IPS DF 6.9 (cell line): Measurements from ENCODE around the gene TNFRSF8.
A peak's percentile ranks its signal among the peaks of the same experiment; 100 is the strongest.

Experiments
- DNase-seq: peaks from one replicate; pipeline ENCODE4 v3.0.0-alpha.2; 2013; ENCODE audit warnings: low read depth, low spot score
- H3K27ac ChIP-seq: one replicate; pipeline ENCODE4 v1.5.1; 2013; ENCODE audit warnings: low read length, control low read depth
- H3K27me3 ChIP-seq: 2 replicates; pipeline ENCODE4 v1.6.1; 2013; ENCODE audit warnings: mild to moderate bottlenecking, low read length; ENCODE audit not compliant: control insufficient read depth, insufficient read depth
- H3K36me3 ChIP-seq: 2 replicates; pipeline ENCODE4 v1.6.1; 2013; ENCODE audit warnings: low read length; ENCODE audit not compliant: control insufficient read depth, insufficient read depth
- H3K4me1 ChIP-seq: 2 replicates; pipeline ENCODE4 v1.6.1; 2013; ENCODE audit warnings: low read length; ENCODE audit not compliant: control insufficient read depth, insufficient read depth
- H3K4me3 ChIP-seq: 2 replicates; pipeline ENCODE4 v1.5.1; 2013; ENCODE audit warnings: mild to moderate bottlenecking, low read length
- H3K9me3 ChIP-seq: 2 replicates; pipeline ENCODE4 v1.6.1; 2013; ENCODE audit warnings: low read length, inconsistent platforms; ENCODE audit not compliant: control insufficient read depth, insufficient read depth
- WGBS: extraction: QIAGEN DNeasy Blood & Tissue Kit; methylation state at CpG from one replicate; pipeline ENCODE4 v1.1.7; 2013; ENCODE audit warnings: mixed read lengths, missing lambda C conversion rate; ENCODE audit not compliant: insufficient read length, insufficient coverage; 5-methylcytosine and 5-hydroxymethylcytosine counted together

TNFRSF8 gene

DNA sequence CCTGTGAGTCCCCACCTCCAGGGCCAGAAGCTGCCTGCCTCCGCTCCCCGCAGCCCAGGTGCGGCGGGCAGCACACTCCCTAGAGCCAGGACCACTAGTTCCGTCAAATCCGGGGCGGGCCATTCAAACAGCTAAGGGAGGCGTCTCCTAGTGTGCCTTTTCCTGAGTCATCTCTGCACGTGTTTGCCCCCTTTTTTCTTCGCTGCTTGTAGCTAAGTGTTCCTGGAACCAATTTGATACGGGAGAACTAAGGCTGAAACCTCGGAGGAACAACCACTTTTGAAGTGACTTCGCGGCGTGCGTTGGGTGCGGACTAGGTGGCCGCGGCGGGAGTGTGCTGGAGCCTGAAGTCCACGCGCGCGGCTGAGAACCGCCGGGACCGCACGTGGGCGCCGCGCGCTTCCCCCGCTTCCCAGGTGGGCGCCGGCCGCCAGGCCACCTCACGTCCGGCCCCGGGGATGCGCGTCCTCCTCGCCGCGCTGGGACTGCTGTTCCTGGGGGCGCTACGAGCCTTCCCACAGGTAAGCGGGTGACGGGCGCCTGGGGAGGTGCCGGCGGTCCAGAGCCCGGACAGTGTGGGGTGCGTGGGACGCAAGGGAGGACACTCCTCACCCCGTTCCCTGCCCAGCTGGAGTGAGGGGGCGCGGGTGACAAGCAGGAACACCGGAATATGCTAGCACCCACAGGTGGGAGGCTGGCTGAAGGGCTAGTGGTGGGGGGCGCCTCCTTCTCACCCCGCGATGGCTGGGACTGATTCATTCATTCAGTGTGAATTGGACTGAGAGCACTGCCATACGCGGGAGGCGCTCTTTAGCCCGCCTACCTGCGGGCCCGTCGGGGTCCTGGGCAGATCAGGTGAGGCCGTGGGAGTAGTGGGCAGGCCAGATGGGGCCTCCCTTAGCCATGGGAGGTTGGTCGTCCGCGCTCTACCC lies at the start of gene TNFRSF8:
TNFRSF8 (plus strand) TSS at position 163 of the 932 bp plus-strand sequence; CDS start at position 459, 296 bp downstream.
- Histone ChIP-seq H3K4me3 (peak within 1 kb of the TSS; percentile 35; the same call in 1 of the 2 replicates), H3K27me3 (no peaks in the 10 kb centered on the region), H3K4me1 (peaks cover 8% of the 10 kb centered on the region), H3K36me3 (no peaks in the 10 kb centered on the region), H3K9me3 (no peaks in the 10 kb centered on the region), H3K27ac (no peak within 1 kb of the TSS)
- WGBS = no CpG with 5 or more reads among the region's 72 CpGs
- DNase-seq = no peak

DNA sequence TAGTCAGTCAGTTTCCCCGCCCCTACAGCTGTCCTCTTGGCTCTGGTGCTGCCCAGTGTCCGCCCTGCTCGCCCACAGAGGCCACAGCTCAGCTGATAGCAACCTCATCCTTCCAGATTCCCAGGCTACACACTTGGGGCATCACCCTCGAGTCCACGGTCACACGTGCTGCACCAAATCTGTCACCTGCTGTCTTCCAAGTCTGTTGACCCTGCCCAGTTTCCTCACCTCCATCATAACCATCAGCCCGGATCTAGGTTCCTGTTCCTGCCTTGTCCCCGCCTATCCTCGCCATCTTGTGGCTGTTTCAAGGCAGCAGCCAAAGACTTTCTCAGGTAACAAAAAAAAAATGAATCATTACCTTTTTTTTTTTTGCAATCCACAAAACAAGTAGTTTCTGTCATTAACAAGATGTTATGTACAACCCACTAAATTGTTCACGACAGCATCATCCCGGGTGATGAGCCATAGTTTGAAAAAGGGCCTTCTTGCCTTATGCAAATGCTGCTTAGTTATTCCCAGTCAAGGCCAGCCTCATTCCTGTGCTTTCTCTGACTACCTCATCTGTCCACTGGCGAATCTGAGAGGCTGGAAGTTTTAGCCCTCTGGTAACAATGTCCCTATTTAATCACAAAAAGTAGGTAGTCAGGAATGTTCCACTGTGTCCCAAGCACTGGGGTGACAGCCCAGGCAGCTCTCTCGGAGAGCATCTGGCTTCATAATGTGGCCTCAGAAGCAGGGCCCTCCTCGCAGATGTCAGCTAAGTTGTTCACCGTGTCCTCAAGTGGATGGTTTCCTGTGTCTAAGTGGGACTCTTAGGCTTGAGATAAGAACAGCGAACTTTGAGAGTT lies 48.7 kb upstream of the TNFRSF8 start:
- H3K27me3 ChIP-seq = no peaks in the 10 kb centered on the region
- H3K9me3 ChIP-seq = no peaks in the 10 kb centered on the region
- H3K36me3 ChIP-seq = peaks cover 24% of the 10 kb centered on the region
- no peak overlapping the region for H3K4me3 ChIP-seq
- WGBS = no CpG with 5 or more reads among the region's 16 CpGs
- H3K27ac ChIP-seq = no peak overlapping the region
- no peak for DNase-seq
- H3K4me1 ChIP-seq = no peaks in the 10 kb centered on the region

DNA sequence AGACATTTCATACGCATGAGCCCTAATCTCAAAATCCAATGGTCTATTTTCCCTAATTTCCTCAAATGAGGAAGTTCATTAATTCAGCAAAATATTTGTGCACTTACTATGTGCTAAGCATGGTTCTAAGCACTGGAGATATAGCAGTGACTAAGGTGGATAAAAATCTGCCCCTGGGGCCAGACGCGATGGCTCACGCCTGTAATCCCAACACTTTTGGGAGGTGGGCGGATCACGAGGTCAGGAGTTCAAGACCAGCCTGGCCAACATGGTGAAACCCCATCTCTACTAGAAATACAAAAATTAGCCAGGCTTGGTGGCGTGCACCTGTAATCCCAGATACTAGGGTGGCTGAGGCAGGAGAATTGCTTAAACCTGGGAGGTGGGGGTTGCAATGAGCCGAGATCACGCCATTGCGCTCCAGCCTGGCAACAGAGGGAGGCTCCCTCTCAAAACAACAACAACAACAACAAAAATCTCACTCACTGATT lies 48.1 kb upstream of the TNFRSF8 start:
- Histone ChIP-seq H3K9me3 (no peaks in the 10 kb centered on the region), H3K4me3 (no peak overlapping the region), H3K27me3 (no peaks in the 10 kb centered on the region), H3K4me1 (no peaks in the 10 kb centered on the region), H3K27ac (no peak overlapping the region), H3K36me3 (peaks cover 19% of the 10 kb centered on the region)
- DNase-seq = no peak
- no CpG with 5 or more reads among the region's 10 CpGs for WGBS

DNA sequence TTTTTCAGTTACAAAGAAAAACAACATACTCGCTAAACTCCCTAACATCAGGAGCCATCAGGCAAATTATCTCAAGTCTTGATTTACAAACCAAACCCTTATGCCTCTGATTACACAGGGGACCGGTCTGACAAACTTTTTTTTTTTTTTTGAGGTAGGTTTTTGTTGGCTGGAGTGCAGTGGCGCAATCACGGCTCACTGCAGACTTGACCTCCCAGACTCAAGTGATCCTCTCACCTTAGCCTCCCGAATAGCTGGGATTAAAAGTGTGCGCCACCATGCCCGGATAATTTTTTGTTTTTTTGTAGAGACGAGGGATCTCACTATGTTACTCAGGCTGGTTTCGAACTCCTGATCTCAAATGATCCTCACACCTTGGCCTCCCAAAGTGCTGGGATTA lies 47.6 kb upstream of the TNFRSF8 start:
- Histone ChIP-seq H3K9me3 (no peaks in the 10 kb centered on the region), H3K27ac (no peak overlapping the region), H3K27me3 (no peaks in the 10 kb centered on the region), H3K4me3 (no peak overlapping the region), H3K36me3 (peaks cover 16% of the 10 kb centered on the region), H3K4me1 (no peaks in the 10 kb centered on the region)
- 100% methylated on average over 1 of the region's 9 CpGs for WGBS
- DNase-seq = no peak

DNA sequence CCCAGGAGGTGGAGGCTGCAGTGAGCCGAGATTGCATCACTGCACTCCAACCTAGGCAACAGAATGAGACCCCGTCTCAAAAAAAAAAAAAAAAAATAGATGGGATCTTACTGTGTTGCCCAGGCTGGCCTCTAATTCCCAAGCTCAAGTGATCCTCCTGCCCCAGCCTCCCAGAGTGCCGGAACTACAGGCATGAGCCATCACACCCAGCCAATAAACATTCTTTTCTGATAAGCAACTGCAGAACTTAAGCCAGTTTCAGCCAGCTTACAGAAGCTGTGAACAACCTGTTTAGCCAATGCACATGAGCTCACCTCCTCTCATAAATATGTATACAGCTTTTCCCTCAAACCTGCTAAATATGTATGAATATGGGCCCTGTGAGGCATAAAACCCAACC lies 46.9 kb upstream of the TNFRSF8 start:
- H3K27ac ChIP-seq = no peak overlapping the region
- DNase-seq = no peak
- H3K4me3 ChIP-seq = no peak overlapping the region
- H3K4me1 ChIP-seq = no peaks in the 10 kb centered on the region
- peaks cover 13% of the 10 kb centered on the region for H3K36me3 ChIP-seq
- WGBS = no CpG with 5 or more reads among the region's 3 CpGs
- H3K27me3 ChIP-seq = no peaks in the 10 kb centered on the region
- no peaks in the 10 kb centered on the region for H3K9me3 ChIP-seq

DNA sequence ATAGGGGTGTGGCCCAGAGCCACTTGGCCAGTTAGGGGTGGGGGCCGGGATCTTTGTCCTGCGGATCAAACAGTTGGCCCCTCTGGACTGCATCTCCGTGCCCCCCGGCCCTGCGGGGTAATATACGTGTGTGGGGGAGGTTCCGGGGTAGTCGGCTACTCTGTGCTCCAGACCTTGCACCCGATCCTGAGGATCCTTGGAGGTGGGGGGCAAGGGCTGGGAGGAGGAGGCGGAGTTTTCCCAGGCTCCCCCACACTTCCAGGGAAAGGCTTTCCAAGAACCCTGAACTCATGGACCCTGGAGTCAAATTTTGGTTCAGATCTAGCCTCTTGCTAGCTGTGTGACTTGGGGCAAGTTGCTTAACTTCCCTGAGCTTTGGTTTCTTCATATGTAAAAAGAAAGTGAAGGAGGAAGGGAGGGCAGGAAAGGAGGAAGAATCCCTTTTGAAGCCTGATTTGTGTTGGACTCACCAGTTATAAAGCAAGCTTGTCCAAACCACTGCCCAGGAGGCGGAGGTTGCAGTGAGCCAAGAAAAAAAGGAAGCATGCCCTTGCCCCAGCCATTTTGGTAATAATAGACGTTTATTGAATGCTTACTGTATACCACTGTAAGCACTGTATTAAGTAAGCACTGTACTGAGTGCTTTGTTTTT lies 43.1 kb upstream of the TNFRSF8 start:
- H3K9me3 ChIP-seq = no peaks in the 10 kb centered on the region
- peak overlapping the region; percentile 78 for H3K4me3 ChIP-seq
- no peak for DNase-seq
- H3K27ac ChIP-seq = no peak overlapping the region
- no CpG with 5 or more reads among the region's 12 CpGs for WGBS
- H3K4me1 ChIP-seq = no peaks in the 10 kb centered on the region
- H3K27me3 ChIP-seq = no peaks in the 10 kb centered on the region
- peaks cover 19% of the 10 kb centered on the region for H3K36me3 ChIP-seq

DNA sequence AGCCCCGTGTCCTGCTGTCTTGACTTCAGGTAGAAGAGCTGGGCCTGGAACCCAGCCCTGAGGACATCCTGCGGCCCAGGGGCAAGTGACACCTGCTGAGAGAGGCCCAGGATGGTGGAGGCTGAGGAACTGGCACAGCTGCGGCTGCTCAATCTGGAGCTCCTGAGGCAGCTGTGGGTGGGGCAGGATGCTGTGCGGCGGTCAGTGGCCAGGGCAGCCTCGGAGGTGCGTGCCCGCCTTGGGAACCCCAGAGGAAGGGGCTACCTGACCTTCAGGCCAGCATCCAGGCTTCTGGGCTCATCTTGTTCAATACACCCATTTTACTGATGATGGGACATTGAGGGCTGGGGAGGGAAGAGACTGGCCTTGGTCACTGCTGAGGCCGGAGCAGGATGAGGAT lies 41.5 kb upstream of the TNFRSF8 start:
- H3K4me3 ChIP-seq = no peak overlapping the region
- peaks cover 21% of the 10 kb centered on the region for H3K36me3 ChIP-seq
- WGBS = no CpG with 5 or more reads among the region's 9 CpGs
- H3K4me1 ChIP-seq = no peaks in the 10 kb centered on the region
- H3K27me3 ChIP-seq = no peaks in the 10 kb centered on the region
- H3K27ac ChIP-seq = no peak overlapping the region
- no peaks in the 10 kb centered on the region for H3K9me3 ChIP-seq
- DNase-seq = no peak

DNA sequence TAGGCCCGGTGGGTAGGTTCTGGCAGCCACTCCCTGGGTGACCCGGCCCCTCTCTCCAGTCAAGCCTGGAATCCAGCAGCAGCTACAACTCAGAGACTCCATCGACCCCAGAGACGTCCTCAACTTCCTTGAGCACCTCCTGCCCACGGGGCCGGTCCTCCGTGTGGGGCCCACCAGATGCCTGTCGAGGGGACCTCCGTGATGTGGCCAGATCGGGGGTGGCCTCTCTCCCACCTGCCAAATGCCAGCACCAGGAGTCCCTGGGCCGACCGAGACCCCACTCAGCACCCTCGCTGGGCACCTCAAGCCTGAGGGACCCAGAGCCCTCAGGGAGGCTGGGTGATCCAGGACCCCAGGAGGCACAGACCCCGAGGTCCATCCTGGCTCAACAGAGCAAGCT lies 41.1 kb upstream of the TNFRSF8 start:
- DNase-seq = no peak
- Histone ChIP-seq H3K27ac (no peak overlapping the region), H3K9me3 (no peaks in the 10 kb centered on the region), H3K36me3 (peaks cover 21% of the 10 kb centered on the region), H3K4me1 (no peaks in the 10 kb centered on the region), H3K4me3 (no peak overlapping the region), H3K27me3 (no peaks in the 10 kb centered on the region)
- WGBS = no CpG with 5 or more reads among the region's 14 CpGs

DNA sequence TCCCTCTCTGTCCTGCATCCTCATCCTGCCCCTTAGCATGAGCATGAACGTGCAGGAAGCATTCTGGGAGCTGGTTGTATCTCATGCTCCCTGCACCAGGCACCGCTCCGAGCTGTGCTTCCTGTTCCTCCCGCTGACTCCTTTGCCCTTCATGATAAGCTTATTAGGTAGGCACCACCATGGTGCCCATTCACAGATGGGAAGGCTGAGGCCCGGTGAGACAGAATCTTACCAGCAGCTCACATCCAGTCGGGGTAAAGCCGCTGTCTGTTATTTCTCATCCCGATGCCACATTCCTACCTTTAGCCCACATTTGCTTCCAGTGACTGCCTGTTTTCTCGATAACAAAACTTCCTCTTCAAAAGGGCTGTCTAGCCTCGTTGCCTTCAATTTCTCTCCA lies 36.5 kb upstream of the TNFRSF8 start:
- Histone ChIP-seq H3K27me3 (no peaks in the 10 kb centered on the region), H3K9me3 (no peaks in the 10 kb centered on the region), H3K4me3 (no peak overlapping the region), H3K36me3 (peaks cover 40% of the 10 kb centered on the region), H3K27ac (no peak overlapping the region), H3K4me1 (no peaks in the 10 kb centered on the region)
- 100% methylated on average over 2 of the region's 10 CpGs for WGBS
- DNase-seq = no peak

DNA sequence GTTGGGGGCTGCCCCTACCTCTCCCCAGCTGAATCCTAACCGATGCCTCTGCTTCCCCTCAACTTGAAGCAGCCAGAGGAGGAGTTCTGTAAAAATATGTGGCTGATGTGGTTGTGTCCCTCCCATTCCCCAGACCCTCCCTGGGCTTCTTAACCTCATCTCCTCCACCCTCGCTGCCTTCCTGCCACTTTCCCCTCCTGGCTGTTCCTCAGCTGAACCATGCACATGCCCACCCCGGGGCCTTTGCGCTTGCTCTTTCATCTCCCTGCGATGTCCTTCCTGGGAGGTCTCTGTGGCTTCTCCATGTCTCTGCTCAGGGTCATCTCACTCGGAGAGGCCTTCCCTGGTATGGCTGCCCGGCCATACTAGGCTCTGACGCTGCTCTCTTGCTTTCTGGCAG lies 34.9 kb upstream of the TNFRSF8 start:
- Histone ChIP-seq H3K9me3 (no peaks in the 10 kb centered on the region), H3K4me3 (no peak overlapping the region), H3K36me3 (peaks cover 33% of the 10 kb centered on the region), H3K4me1 (no peaks in the 10 kb centered on the region), H3K27ac (no peak overlapping the region), H3K27me3 (no peaks in the 10 kb centered on the region)
- no peak for DNase-seq
- no CpG with 5 or more reads among the region's 8 CpGs for whole genome bisulfite sequencing
